ENCODE data around the gene BPIFB1.

The BPIFB1 gene

DNA sequence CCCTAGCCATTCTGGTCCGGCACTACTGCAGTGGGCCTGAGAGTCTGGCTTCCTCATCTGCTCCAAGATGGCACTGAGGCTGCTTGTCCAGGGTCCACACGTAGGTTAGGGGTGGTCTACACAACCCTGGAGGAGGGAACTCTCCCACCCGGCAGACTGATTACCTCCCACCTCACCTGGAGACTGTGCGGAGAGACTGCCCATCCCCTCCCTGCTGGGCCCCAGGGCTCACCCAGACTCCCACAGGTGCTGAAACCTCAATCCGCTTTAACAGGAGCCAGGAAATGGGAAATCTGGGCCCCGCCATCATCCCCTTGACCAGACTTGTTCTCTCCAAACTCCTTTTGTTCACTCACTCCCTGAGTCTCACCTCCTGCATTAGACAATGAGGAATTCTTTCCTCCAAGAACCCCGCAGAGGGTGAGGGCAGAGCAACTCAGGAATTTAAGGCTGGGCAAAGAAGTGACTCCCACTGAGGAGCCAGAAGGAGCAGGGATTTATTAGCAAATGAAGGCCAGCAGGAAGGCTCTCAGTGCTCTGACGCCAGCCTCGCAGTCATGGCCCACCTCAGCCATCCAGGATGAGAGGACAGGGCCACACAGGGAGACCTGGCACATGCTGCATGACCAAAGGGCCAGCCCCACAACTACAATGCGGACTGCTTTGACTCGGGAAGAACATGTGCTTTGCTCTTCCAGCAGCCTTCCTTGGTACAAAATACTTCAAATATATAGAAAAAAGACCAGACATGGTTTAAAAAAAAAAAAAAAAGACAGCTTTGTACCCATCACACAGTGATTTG, 65.3 kb downstream of the BPIFB1 start:
- no peak for TF ChIP-seq Cebpa-rat (IDR thresholded peaks at IDR 0.05)

DNA sequence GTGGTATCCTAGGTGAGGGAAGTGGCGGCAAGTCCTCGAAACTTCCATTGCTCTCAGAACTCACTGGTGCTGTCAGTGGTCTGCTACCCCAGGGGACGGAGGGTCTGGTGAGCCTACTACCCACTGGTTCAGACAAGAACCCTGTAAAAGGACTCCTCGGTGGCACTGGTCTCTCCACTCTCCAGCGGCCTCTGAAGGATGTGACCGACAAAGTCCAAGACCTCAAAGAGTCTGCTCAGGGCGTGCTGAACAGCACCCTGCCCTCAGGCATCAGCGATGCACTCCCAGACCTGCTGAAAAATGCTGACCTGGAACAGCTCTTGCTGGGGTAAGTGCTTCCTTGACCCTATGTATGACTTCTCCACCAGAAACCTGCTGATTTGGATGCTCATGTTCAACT, 66.5 kb downstream of the BPIFB1 start:
- Histone ChIP-seq H4K20me1 (peaks cover 0 to 20% (median 0%) of the 10 kb centered on the region in 11 experiments; a peak in 2 of 22 replicates), H3K27me3 (no peaks in the 10 kb centered on the region), H3K9ac (no peak overlapping the region), H3K27ac (no peak overlapping the region), H3K4me2 (no peak overlapping the region), H3K4me3 (no peak overlapping the region), H3K4me1 (peaks cover 0 to 25% (median 13%) of the 10 kb centered on the region in 10 experiments; a peak in 18 of 20 replicates), H3K9me3 (replicated peaks in 1 of 11) (no peaks in the 10 kb centered on the region), H3K36me3 (peaks cover 10 to 42% (median 27%) of the 10 kb centered on the region in 11 experiments; a peak in 19 of 22 replicates)
- no peak for TF ChIP-seq Cebpa-rat (IDR thresholded peaks at IDR 0.05)

More for the DNA sequence above, 65.3 kb downstream of the BPIFB1 start:
- H4K20me1 ChIP-seq, result peaks cover 0 to 20% (median 0%) of the 10 kb centered on the region in 11 experiments; a peak in 1 of 22 replicates
- no peak overlapping the region for H3K4me2 ChIP-seq
- no peaks in the 10 kb centered on the region for H3K27me3 ChIP-seq
- peaks cover 10 to 38% (median 23%) of the 10 kb centered on the region in 11 experiments; a peak in 19 of 22 replicates for H3K36me3 ChIP-seq
- H3K9me3 ChIP-seq (replicated peaks in 1 of 11), result no peaks in the 10 kb centered on the region
- H3K27ac ChIP-seq, result no peak overlapping the region
- peaks cover 0 to 34% (median 24%) of the 10 kb centered on the region in 10 experiments; a peak in 18 of 20 replicates for H3K4me1 ChIP-seq
- no peak overlapping the region for H3K9ac ChIP-seq
- no peak overlapping the region for H3K4me3 ChIP-seq

DNA sequence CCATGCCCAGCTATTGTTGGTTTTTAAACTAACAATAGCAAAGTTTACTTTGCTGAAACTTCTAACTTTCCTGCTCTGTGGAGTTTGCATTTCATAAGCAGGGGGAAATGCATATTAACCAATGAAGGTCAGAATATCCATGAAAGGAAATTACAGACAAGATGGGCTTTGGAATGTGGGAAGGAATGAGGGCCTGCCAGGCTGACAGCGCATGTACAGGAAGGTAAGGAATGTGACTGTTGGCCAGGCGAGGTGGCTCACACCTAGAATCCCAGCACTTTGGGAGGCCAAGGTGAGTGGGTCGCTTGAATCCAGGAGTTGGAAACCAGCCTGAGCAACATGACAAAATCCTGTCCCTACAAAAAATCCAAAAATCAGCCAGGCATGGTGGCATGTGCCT, 68.7 kb downstream of the BPIFB1 start:
- peaks cover 0 to 20% (median 0%) of the 10 kb centered on the region in 11 experiments; a peak in 2 of 22 replicates for H4K20me1 ChIP-seq
- H3K27ac ChIP-seq, result no peak overlapping the region
- no peak overlapping the region for H3K4me2 ChIP-seq
- no peaks in the 10 kb centered on the region for H3K27me3 ChIP-seq
- TF ChIP-seq Cebpa-rat (IDR thresholded peaks at IDR 0.05), result no peak
- peaks cover 0 to 14% (median 0%) of the 10 kb centered on the region in 10 experiments; a peak in 3 of 20 replicates for H3K4me1 ChIP-seq
- H3K9me3 ChIP-seq (replicated peaks in 1 of 11), result no peaks in the 10 kb centered on the region
- no peak overlapping the region for H3K4me3 ChIP-seq
- H3K9ac ChIP-seq, result no peak overlapping the region
- H3K36me3 ChIP-seq, result peaks cover 20 to 58% (median 45%) of the 10 kb centered on the region in 11 experiments

DNA sequence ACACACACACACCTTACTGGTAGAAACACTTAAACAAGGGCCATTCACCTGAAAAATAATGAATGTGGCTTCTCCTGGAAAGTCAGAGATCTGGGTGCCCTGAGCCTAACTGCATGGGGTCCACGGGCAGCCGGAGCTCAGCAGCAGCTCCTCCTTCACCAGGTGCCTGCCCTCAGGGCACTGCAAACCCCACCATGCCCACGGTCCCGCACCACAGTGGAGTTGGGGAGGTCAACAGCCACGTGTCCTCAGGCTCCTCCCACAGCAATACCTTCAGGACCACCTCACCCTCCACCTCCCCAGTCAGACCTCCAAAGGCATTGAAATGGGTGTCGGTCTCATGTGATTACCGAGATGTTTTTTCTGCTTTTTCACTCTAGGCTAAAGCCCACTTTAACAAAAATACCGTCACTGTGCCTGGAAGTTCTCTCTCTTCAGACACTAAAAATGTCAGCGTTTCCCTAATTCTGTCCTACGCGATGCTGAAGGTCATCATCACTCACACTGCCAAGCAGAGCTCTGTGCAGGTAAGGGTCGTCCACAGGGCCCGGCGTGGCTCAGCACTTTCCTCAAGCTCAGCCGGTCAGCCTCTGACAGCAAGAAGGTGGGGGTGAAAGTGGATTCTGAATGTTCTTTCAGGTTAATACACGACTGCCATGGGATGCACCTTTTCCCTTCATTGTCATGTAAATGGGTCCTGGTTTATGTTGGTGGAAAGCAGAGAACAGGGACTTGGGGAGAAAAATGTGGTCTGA, 69.4 kb downstream of the BPIFB1 start:
- Histone ChIP-seq H3K9ac (no peak overlapping the region), H3K27ac (no peak overlapping the region), H3K36me3 (peaks cover 27 to 65% (median 52%) of the 10 kb centered on the region in 11 experiments), H3K27me3 (no peaks in the 10 kb centered on the region), H3K4me1 (peaks cover 0 to 14% (median 0%) of the 10 kb centered on the region in 10 experiments; a peak in 3 of 20 replicates), H3K9me3 (replicated peaks in 1 of 11) (no peaks in the 10 kb centered on the region), H3K4me3 (no peak overlapping the region), H4K20me1 (peaks cover 0 to 20% (median 0%) of the 10 kb centered on the region in 11 experiments; a peak in 2 of 22 replicates), H3K4me2 (no peak overlapping the region)
- no peak for TF ChIP-seq Cebpa-rat (IDR thresholded peaks at IDR 0.05)

DNA sequence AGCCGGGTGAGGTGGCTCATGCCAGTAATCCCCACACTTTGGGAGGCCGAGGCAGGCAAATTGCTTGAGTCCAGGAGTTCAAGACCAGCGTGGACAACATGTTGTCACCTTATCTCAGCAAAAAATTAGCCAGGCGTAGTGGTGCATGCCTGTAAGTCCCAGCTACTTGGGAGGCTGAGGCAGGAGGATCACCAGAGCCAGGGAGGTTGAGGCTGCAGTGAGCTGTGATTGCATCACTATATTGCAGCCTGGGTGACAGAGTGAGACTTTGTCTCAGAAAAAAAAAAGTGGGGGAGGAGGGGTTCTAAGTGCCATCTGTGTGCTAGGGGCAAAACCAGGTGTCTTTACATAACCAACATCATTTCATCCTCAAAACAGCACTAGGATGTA, 70.0 kb downstream of the BPIFB1 start:
- no peak overlapping the region for H3K4me3 ChIP-seq
- no peaks in the 10 kb centered on the region for H3K27me3 ChIP-seq
- no peaks in the 10 kb centered on the region for H3K9me3 ChIP-seq (replicated peaks in 1 of 11)
- H3K4me2 ChIP-seq, result 0 out of 22 replicates have a peak overlapping the region, but pooled peaks of 1 of the 11 experiments have one; percentile 3
- H4K20me1 ChIP-seq, result peaks cover 0 to 20% (median 0%) of the 10 kb centered on the region in 11 experiments; a peak in 2 of 22 replicates
- H3K9ac ChIP-seq, result no peak overlapping the region
- TF ChIP-seq Cebpa-rat (IDR thresholded peaks at IDR 0.05), result 0 out of 22 replicates have a peak, but pooled peaks of 1 of the 11 experiments have one; percentile 25
- peaks cover 0 to 14% (median 0%) of the 10 kb centered on the region in 10 experiments; a peak in 3 of 20 replicates for H3K4me1 ChIP-seq
- H3K27ac ChIP-seq, result no peak overlapping the region
- H3K36me3 ChIP-seq, result peaks cover 32 to 71% (median 58%) of the 10 kb centered on the region in 11 experiments
